ENCODE results near the gene CA11.
"Not testable (repeated sequence)": the region's sequence is repeated elsewhere in the genome, so short reads cannot be mapped to it uniquely, and the experiment has no call there.

The CA11 gene

GRCh38 chr19:48669903-48670668 lies 24.1 kb upstream of the CA11 start:
- DNase-seq (ENCODE audit: low read depth in 1 of 2, low spot score in 1 of 2), result no peak

GRCh38 chr19:48668761-48669160 lies 22.8 kb upstream of the CA11 start:
- DNase-seq (ENCODE audit: low read depth in 1 of 2, low spot score in 1 of 2), result no peak

GRCh38 chr19:48668332-48668731 lies 22.3 kb upstream of the CA11 start:
- DNase-seq (ENCODE audit: low read depth in 1 of 2, low spot score in 1 of 2), result no peak

GRCh38 chr19:48665786-48666185 lies 19.8 kb upstream of the CA11 start:
- DNase-seq (ENCODE audit: low read depth in 1 of 2, low spot score in 1 of 2), result no peak

DNA sequence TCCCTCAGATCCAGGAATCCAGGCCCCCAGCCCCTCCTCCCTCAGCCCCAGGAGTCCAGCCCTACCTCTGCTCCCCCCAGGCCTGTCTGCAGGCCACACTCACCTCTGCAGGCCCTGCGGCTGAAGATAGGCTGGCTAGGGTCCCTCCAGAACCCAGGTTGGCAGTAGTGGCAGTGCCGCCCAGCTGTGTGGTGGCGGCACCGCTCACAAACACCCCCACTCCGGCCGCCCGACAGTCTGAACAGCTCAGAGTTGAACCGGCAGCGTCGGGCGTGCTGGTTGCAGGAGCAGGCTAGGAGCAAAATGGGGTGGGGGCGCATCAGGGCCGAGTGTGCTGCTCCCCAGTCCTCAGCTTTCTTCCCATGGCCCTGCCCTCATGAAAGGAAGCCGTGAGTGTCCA lies 18.5 kb upstream of the CA11 start:
- no peak for DNase-seq (ENCODE audit: low read depth in 1 of 2, low spot score in 1 of 2)

GRCh38 chr19:48663667-48664066 lies 17.7 kb upstream of the CA11 start:
- no peak for DNase-seq (ENCODE audit: low read depth in 1 of 2, low spot score in 1 of 2)

- DNase-seq (ENCODE audit: low read depth in 1 of 2, low spot score in 1 of 2), result no peak
Measured at GRCh38 chr19:48661711-48662090, 15.7 kb upstream of the CA11 start.

- DNase-seq (ENCODE audit: low read depth in 1 of 2, low spot score in 1 of 2), result peak; percentile 38 to 51
Measured at GRCh38 chr19:48660852-48661710, 15.1 kb upstream of the CA11 start.

- no peak for DNase-seq (ENCODE audit: low read depth in 1 of 2, low spot score in 1 of 2)
Measured at GRCh38 chr19:48659768-48660167, 13.8 kb upstream of the CA11 start.

- no peak for DNase-seq (ENCODE audit: low read depth in 1 of 2, low spot score in 1 of 2)
Measured at GRCh38 chr19:48658483-48658882, 12.5 kb upstream of the CA11 start.

- not testable (repeated sequence) for DNase-seq (ENCODE audit: low read depth in 1 of 2, low spot score in 1 of 2)
Measured at GRCh38 chr19:48657828-48658227, 11.8 kb upstream of the CA11 start.

DNA sequence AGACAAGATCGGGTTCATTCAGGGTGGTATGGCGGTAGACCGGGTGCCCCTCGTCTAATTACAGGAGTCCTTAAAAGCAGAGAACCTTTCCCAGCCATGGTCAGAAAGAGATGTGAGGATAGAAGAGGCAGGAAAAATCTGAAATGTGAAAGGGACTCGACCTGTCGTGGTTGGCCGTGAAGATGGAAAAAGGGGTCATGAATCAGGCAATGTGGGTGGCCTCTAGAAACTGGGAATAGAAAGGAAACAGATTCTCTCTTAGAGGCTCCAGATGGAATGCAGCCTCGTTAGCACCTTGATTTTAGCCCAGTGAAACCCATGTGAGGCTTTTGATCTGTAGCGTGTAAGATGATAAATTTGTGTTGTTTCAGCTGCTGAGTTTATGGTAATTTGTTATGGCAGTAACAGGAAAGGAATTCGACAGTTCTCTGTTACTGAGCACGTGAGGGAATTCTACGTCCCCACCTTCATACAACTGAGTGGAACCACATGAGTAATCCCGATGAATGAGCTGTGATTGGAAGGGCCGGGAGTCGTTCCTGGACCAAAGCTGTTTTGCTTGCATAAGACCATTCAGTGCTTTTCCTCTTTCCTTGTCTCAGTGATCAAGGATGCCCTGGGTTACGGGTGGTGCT lies 11.0 kb upstream of the CA11 start:
- DNase-seq (ENCODE audit: low read depth in 1 of 2, low spot score in 1 of 2), result no peak

GRCh38 chr19:48654299-48655059 lies 8.5 kb upstream of the CA11 start:
- DNase-seq (ENCODE audit: low read depth in 1 of 2, low spot score in 1 of 2), result no peak

GRCh38 chr19:48651683-48652048 lies 5.7 kb upstream of the CA11 start:
- no peak for DNase-seq (ENCODE audit: low read depth in 1 of 2, low spot score in 1 of 2)

DNA sequence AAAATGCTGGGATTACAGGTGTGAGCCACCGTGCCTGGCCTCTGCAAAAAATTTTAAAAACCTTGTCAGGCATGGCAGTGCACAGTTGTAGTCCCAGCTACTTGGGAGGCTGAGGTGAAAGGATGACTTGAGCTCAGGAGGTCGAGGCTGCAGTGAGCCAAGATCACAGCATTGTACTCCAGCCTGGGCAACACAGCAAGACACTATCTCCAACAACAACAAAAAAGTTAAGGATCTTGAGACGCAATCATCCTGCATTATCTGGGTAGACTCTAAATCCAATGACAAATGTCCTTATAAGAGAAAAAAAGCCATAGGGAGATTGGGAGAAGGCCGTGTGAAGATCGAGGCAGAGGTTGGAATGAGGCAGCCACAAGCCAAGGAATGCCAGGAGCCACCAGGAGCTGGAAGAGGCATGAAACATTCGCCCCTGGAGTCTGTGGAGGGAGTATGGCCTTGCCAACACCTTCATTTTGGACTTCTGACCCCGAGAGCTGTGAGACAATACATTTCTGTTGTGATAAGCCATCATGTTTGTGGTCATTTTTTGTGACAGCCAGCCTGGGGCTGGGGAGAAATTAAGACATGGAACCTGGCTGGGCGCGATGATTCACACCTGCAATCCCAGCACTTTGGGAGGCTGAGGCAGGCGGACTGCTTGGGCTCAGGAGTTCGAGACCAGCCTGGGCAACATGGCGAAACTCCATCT lies 5.1 kb upstream of the CA11 start:
- no peak for DNase-seq (ENCODE audit: low read depth in 1 of 2, low spot score in 1 of 2)

DNA sequence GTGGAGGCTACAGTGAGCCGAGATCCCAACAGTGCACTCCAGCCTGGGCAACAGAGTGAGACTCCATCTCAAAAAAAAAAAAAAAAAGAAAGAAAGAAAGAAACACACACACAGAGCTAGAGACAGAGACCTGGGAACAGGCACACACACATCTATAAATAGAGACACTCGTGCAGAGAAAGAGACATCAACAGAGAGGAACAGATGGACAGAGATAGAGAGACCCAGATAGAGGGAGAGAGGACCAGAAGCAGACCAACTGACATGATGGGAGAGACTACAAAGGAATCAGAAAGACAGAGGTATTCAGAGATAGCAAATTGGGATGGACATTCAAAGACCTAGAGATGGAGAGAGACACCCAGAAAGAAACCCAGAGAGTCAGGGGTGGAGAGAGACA lies 2.1 kb upstream of the CA11 start:
- DNase-seq (ENCODE audit: low read depth in 1 of 2, low spot score in 1 of 2), result no peak

GRCh38 chr19:48646722-48647216 lies 782 bp upstream of the CA11 start:
- no peak for DNase-seq (ENCODE audit: low read depth in 1 of 2, low spot score in 1 of 2)

- DNase-seq (ENCODE audit: low read depth in 1 of 2, low spot score in 1 of 2), result no peak
Measured at GRCh38 chr19:48645620-48646000, 377 bp downstream of the CA11 start.

- DNase-seq (ENCODE audit: low read depth in 1 of 2, low spot score in 1 of 2), result peak; percentile 37 to 58
Measured at GRCh38 chr19:48644839-48645619, 958 bp downstream of the CA11 start.

DNA sequence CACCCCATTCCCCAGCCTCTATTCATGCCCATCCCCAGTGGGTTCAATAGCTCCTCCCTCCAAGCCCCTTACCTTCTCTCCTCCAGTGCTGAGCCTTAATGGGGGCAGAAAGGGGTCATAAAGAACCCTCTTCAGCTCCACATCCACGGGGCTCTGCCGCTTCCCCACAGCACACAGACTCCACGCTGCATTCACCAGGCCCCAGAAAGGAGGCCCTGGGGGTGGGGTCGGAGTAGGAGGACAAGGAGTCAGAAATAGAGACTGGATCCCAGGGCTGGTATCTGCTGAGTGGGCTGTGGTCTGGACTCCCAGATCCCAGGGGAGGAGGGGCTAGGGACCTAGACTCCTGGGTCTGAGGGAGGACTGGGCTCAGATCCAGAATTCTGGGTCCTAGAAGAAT lies 1.6 kb downstream of the CA11 start:
- no peak for DNase-seq (ENCODE audit: low read depth in 1 of 2, low spot score in 1 of 2)

Measured in activated T-helper 1 cell treated with anti-CD3 and anti-CD28 coated beads, Interleukin-2, amount 50 U/mL, for 16 hours (primary cell).